Fibroblast of lung (primary cell): ENCODE data around the gene WDR5B.

Source experiments
- EZH2 ChIP-seq: IDR thresholded peaks from 2 replicates; pipeline ENCODE4 v1.5.1; 2012; ENCODE audit warnings: low read length, control low read depth, mild to moderate bottlenecking; ENCODE audit errors: missing control alignments
- TF ChIP-seq, protein P1 (sequence below), 2 donors: IDR thresholded peaks in 1 of 2; conservative IDR thresholded peaks in 1 of 2; 1 replicate in 1 of 2; 2 replicates in 1 of 2; pipeline ENCODE4 v1.5.1; 2011 to 2012; ENCODE audit warnings: low read length in 2 of 2, control low read depth in 1 of 2, inconsistent platforms in 1 of 2, low read depth in 1 of 2, mild to moderate bottlenecking in 1 of 2

DNA sequence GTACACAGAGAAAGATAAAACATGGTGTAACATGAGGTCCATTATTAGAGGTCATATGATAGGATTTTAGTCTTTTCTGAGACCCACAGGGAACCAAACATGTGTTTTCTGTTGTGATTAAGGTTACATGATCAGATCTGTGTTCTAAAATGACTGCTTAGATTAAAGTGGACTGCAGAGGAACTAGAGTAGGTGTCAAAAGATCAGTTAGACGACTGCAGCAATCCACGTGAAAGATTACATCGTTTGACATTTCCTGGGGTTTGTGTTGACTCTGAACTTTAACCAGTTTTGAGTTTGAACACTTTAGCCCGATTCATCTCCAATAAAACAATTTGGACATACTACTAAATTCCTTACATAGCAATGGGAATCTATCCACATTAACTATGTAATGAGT lies 37.9 kb downstream of the WDR5B start:
- TF ChIP-seq, protein P1, sequence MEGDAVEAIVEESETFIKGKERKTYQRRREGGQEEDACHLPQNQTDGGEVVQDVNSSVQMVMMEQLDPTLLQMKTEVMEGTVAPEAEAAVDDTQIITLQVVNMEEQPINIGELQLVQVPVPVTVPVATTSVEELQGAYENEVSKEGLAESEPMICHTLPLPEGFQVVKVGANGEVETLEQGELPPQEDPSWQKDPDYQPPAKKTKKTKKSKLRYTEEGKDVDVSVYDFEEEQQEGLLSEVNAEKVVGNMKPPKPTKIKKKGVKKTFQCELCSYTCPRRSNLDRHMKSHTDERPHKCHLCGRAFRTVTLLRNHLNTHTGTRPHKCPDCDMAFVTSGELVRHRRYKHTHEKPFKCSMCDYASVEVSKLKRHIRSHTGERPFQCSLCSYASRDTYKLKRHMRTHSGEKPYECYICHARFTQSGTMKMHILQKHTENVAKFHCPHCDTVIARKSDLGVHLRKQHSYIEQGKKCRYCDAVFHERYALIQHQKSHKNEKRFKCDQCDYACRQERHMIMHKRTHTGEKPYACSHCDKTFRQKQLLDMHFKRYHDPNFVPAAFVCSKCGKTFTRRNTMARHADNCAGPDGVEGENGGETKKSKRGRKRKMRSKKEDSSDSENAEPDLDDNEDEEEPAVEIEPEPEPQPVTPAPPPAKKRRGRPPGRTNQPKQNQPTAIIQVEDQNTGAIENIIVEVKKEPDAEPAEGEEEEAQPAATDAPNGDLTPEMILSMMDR (conservative IDR thresholded peaks at IDR 0.05 in 1 of 2, IDR thresholded peaks at IDR 0.05 in 1 of 2; ENCODE audit: low read depth in 1 of 2, low read length in 2 of 2), result no peak
- TF ChIP-seq EZH2, result no peak
